ENCODE data around the gene HIRIP3.

GRCh38 chr16:30030011-30030685, 34.7 kb upstream of the HIRIP3 start:
- no peak for TF ChIP-seq CTCF (IDR thresholded peaks at IDR 0.05; ENCODE audit: borderline replicate concordance, extremely low read depth, low read length, poor library complexity, severe bottlenecking)
- TF ChIP-seq EZH2 (IDR thresholded peaks at IDR 0.05; ENCODE audit: borderline replicate concordance, low read depth, low read length, severe bottlenecking), result no peak

Measured in DND-41 (cell line).